Keratinocyte (primary cell): ENCODE results near the gene CARD9. TPM values are rescaled to one million over a fixed set of nuclear protein-coding genes. Genes with fewer than 3 reads are reported as not detected.
"Not testable (repeated sequence)": the region's sequence is repeated elsewhere in the genome, so short reads cannot be mapped to it uniquely, and the experiment has no call there.

Experiments used
- DNase-seq: peaks from one replicate; pipeline ENCODE4 v3.0.0-alpha.2; 2011; ENCODE audit warnings: low read depth, missing footprints, low spot score
- FAIRE-seq: peaks from 2 replicates; lab custom pipeline; 2011; peaks lifted over from hg19 to GRCh38; lab: Jason Lieb, UNC
- H2AFZ ChIP-seq: 2 replicates; pipeline ENCODE4 v1.6.0; 2012; ENCODE audit warnings: low read length, control low read depth, inconsistent platforms; ENCODE audit not compliant: control insufficient read depth
- H3K27ac ChIP-seq: 2 replicates; pipeline ENCODE4 v1.5.1; 2011; ENCODE audit warnings: low read length; ENCODE audit not compliant: control insufficient read depth, insufficient read depth
- H3K27me3 ChIP-seq: 3 replicates; pipeline ENCODE4 v1.6.0; 2011; ENCODE audit warnings: low read length; ENCODE audit not compliant: control insufficient read depth, insufficient read depth; ENCODE audit errors: extremely low read depth
- H3K36me3 ChIP-seq, 2 experiments: 2 replicates in 1 of 2; 3 replicates in 1 of 2; pipeline ENCODE4 v1.5.1; 2011; ENCODE audit warnings: low read length in 2 of 2, mild to moderate bottlenecking in 1 of 2; ENCODE audit not compliant: control insufficient read depth in 2 of 2, insufficient read depth in 2 of 2; ENCODE audit errors: extremely low read depth in 1 of 2
- H3K4me1 ChIP-seq: 3 replicates; pipeline ENCODE4 v1.5.1; 2011; ENCODE audit warnings: low read length; ENCODE audit not compliant: control insufficient read depth, insufficient read depth; ENCODE audit errors: extremely low read depth
- H3K4me2 ChIP-seq: 3 replicates; pipeline ENCODE4 v1.6.0; 2011; ENCODE audit warnings: low read depth, low read length; ENCODE audit not compliant: control insufficient read depth, insufficient read depth; ENCODE audit errors: extremely low read depth
- H3K4me3 ChIP-seq, 3 experiments: fragments of 200-600 bp in 1 of 3; sonication (generic) in 1 of 3; 2 replicates in 2 of 3; 3 replicates in 1 of 3; pipeline ENCODE4 v1.5.1; 2011 to 2016; ENCODE audit warnings: low read length in 3 of 3, mild to moderate bottlenecking in 3 of 3, control low read depth in 2 of 3, inconsistent platforms in 1 of 3, low read depth in 1 of 3, mixed read lengths in 1 of 3, mixed run types in 1 of 3, moderate library complexity in 1 of 3; ENCODE audit not compliant: control insufficient read depth in 2 of 3, insufficient read depth in 2 of 3; ENCODE audit errors: extremely low read depth in 1 of 3
- H3K79me2 ChIP-seq: 2 replicates; pipeline ENCODE4 v1.6.0; 2012; ENCODE audit warnings: low read length; ENCODE audit not compliant: control insufficient read depth, insufficient read depth
- H3K9ac ChIP-seq: 3 replicates; pipeline ENCODE4 v1.6.0; 2011; ENCODE audit warnings: low read length; ENCODE audit not compliant: control insufficient read depth, insufficient read depth; ENCODE audit errors: extremely low read depth
- H3K9me1 ChIP-seq: 3 replicates; pipeline ENCODE4 v1.6.0; 2011; ENCODE audit warnings: low read length; ENCODE audit not compliant: control insufficient read depth, insufficient read depth; ENCODE audit errors: extremely low read depth
- H3K9me3 ChIP-seq: 2 replicates; pipeline ENCODE4 v1.5.1; 2012; ENCODE audit warnings: low read depth, low read length; ENCODE audit not compliant: control insufficient read depth
- H4K20me1 ChIP-seq: 3 replicates; pipeline ENCODE4 v1.6.0; 2011; ENCODE audit warnings: low read length; ENCODE audit not compliant: control insufficient read depth, insufficient read depth; ENCODE audit errors: extremely low read depth
- CTCF ChIP-seq, 3 experiments: IDR thresholded peaks in 1 of 3; conservative IDR thresholded peaks in 1 of 3; optimal IDR thresholded peaks in 1 of 3; 2 replicates in 2 of 3; 3 replicates in 1 of 3; pipeline versions ENCODE3 to v1.5.1; 2011; ENCODE audit warnings: low read length in 3 of 3, mild to moderate bottlenecking in 3 of 3, moderate library complexity in 2 of 3, control low read depth in 1 of 3, inconsistent platforms in 1 of 3; ENCODE audit not compliant: insufficient read depth in 2 of 3; ENCODE audit errors: extremely low read depth in 1 of 3
- EZH2 ChIP-seq: IDR thresholded peaks from one replicate; pipeline ENCODE4 v1.6.1; 2012; ENCODE audit warnings: inconsistent platforms, mild to moderate bottlenecking, low read length, moderate library complexity
- dilution Hi-C: fragments of 300-500 bp; cut with MboI; formaldehyde crosslinking; loops from one replicate; pipeline ENCODE4 v1.7.0; 2020; ENCODE audit warnings: low sequenced_read_pairs; ENCODE audit not compliant: extremely low pct_ligation_motif_present
- polyA plus RNA-seq, 5 experiments: library from polyadenylated mRNA; depleted of rRNA in 3 of 5; stranded (reverse) in 3 of 5; stranded (forward) in 1 of 5; unstranded in 1 of 5; fragments of >200 nt; gene quantifications; 1 replicate in 1 of 5; 2 replicates in 3 of 5; 3 replicates in 1 of 5; pipeline versions ENCODE4 v1.2.1 to v1.2.3, GENCODE V29; 2011 to 2012; ENCODE audit warnings: missing spikeins in 2 of 5, low read depth in 1 of 5, low replicate concordance in 1 of 5

The CARD9 gene
- polyA plus RNA-seq, 1 donor (not counting 4 experiments of a cell fraction or from before 2014, with no cell fraction given) = 0.07 TPM

GRCh38 chr9:136322756-136323330 lies 50.6 kb downstream of the CARD9 start:
- DNase-seq = no peak
- H3K27me3 ChIP-seq = peaks cover 26% of the 10 kb centered on the region
- no peak overlapping the region for H2AFZ ChIP-seq
- H4K20me1 ChIP-seq = no peaks in the 10 kb centered on the region
- H3K9ac ChIP-seq = no peak overlapping the region
- peaks cover 2% of the 10 kb centered on the region for H3K9me3 ChIP-seq
- TF ChIP-seq CTCF (optimal IDR thresholded peaks at IDR 0.05 in 1 of 3, IDR thresholded peaks at IDR 0.05 in 1 of 3, conservative IDR thresholded peaks at IDR 0.05 in 1 of 3; ENCODE audit: extremely low read depth in 1 of 3, insufficient read depth in 2 of 3, low read length in 3 of 3) (no peak), EZH2 (no peak)
- H3K79me2 ChIP-seq = no peaks in the 10 kb centered on the region
- peak overlapping the region in 1 of 3 experiments; percentile 37 for H3K4me3 ChIP-seq
- H3K4me2 ChIP-seq = peak overlapping the region; percentile 59
- no peak overlapping the region for H3K27ac ChIP-seq
- dilution Hi-C loops = no loop called here
- no peak for FAIRE-seq
- no peaks in the 10 kb centered on the region for H3K36me3 ChIP-seq
- H3K4me1 ChIP-seq = peaks cover 10% of the 10 kb centered on the region
- H3K9me1 ChIP-seq = no peaks in the 10 kb centered on the region

GRCh38 chr9:136321561-136321960 lies 51.9 kb downstream of the CARD9 start:
- Histone ChIP-seq H3K4me1 (peaks cover 14% of the 10 kb centered on the region), H3K79me2 (no peaks in the 10 kb centered on the region), H3K4me3 (no peak overlapping the region), H2AFZ (no peak overlapping the region), H3K36me3 (no peaks in the 10 kb centered on the region), H3K9me1 (no peaks in the 10 kb centered on the region), H3K27me3 (peaks cover 26% of the 10 kb centered on the region), H3K27ac (no peak overlapping the region), H4K20me1 (no peaks in the 10 kb centered on the region), H3K9me3 (peaks cover 2% of the 10 kb centered on the region), H3K4me2 (no peak overlapping the region), H3K9ac (no peak overlapping the region)
- DNase-seq = no peak
- TF ChIP-seq EZH2 = no peak
- no peak for TF ChIP-seq CTCF (optimal IDR thresholded peaks at IDR 0.05 in 1 of 3, IDR thresholded peaks at IDR 0.05 in 1 of 3, conservative IDR thresholded peaks at IDR 0.05 in 1 of 3; ENCODE audit: extremely low read depth in 1 of 3, insufficient read depth in 2 of 3, low read length in 3 of 3)
- no peak for FAIRE-seq
- dilution Hi-C loops = no loop called here

GRCh38 chr9:136320972-136321371 lies 52.5 kb downstream of the CARD9 start:
- H3K9me3 ChIP-seq, dilution Hi-C loops, H3K36me3 ChIP-seq, H3K4me3 ChIP-seq, H2AFZ ChIP-seq, H3K4me2 ChIP-seq, H3K9ac ChIP-seq, H3K27ac ChIP-seq, H3K9me1 ChIP-seq, DNase-seq, H3K79me2 ChIP-seq, H4K20me1 ChIP-seq, FAIRE-seq: not testable (repeated sequence)
- peaks cover 26% of the 10 kb centered on the region for H3K27me3 ChIP-seq
- peaks cover 14% of the 10 kb centered on the region for H3K4me1 ChIP-seq

DNA sequence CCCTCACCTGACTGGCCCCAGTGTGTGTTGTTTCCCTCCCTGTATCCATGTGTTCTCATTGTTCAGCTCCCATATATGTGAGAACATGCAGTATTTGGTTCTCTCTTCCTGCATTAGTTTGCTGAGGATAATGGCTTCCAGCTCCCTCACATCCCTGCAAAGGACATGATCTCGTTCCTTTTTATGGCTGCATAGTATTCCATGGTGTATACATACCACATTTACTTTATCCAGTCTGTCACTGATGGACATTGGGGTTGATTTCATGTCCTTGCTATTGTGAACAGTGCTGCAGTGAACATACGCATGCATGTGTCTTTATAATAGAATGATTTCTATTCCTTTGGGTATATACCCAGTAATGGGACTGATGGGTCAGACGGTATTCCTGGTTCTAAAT lies 53.5 kb downstream of the CARD9 start:
- H4K20me1 ChIP-seq, H3K4me2 ChIP-seq, H2AFZ ChIP-seq, H3K9ac ChIP-seq, dilution Hi-C loops, H3K4me3 ChIP-seq, H3K36me3 ChIP-seq, H3K9me3 ChIP-seq, FAIRE-seq, H3K79me2 ChIP-seq, H3K9me1 ChIP-seq, H3K27ac ChIP-seq, DNase-seq: not testable (repeated sequence)
- H3K27me3 ChIP-seq = peaks cover 21% of the 10 kb centered on the region
- peaks cover 14% of the 10 kb centered on the region for H3K4me1 ChIP-seq
